GM20431 (cell line): ENCODE data around the gene IL26.
"Not testable (repeated sequence)": the region's sequence is repeated elsewhere in the genome, so short reads cannot be mapped to it uniquely, and the experiment has no call there.

ENCODE experiments used
- in situ Hi-C: fragments of 300-500 bp; cut with MseI, MboI; formaldehyde crosslinking; loops from one replicate; pipeline ENCODE4 v1.15.0; 2020; ENCODE audit warnings: low sequenced_read_pairs; ENCODE audit not compliant: unreplicated experiment

IL26 gene

DNA sequence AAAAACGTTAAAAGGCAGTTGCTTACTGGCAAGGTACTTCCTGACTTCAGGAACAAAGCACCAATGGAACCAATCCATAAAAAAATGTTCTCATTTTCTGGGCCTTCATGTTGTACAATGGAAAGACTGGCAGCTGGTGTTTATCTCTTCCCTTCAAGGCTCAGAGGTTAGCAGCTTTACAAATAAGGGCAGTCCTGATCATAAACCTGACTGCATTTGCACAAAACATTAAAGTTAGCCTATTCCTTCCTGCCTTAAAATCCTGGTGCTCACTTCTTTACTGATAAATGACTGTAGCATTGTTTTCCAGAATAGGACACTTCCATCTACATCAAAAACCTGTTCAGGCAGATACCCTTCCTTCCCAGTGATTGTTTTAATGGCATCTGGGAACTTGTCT is 19.2 kb downstream of the IL26 start:
- in situ Hi-C loops = no loop called here

GRCh38 chr12:68203460-68203875 is 22.1 kb downstream of the IL26 start:
- in situ Hi-C loops = no loop called here

- in situ Hi-C loops = no loop called here
These were observed 24.8 kb downstream of the IL26 start for GRCh38 chr12:68200854-68201253.

GRCh38 chr12:68199127-68199526 is 26.5 kb downstream of the IL26 start:
- in situ Hi-C loops = no loop called here

DNA sequence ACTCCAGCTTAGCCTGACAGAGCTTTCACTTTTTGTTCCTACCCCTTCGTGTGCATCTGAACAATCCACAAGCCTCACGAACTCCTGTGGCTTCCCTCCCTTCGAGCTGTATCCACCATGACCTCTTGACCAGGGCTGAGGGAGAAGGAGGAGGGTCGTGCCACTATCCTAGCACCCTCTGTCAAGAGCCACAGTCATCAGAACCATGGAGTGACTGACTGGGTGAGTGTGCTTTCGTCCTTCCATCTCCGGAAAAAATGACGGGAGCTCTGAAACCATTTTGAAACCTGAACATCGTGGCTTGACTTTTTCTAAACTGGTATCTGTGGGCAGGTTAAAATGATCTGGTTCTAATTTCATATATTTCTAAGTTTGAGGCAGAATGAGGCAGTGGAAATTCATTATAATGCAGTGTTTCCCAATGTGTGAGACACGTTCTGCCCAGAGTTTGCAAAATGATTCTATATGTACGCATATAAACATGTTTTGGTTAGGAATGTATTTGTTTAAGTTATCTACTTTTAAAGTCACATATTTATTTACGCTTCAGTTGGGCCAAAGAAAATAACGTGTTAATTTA is 27.0 kb downstream of the IL26 start:
- in situ Hi-C loops = no loop called here

DNA sequence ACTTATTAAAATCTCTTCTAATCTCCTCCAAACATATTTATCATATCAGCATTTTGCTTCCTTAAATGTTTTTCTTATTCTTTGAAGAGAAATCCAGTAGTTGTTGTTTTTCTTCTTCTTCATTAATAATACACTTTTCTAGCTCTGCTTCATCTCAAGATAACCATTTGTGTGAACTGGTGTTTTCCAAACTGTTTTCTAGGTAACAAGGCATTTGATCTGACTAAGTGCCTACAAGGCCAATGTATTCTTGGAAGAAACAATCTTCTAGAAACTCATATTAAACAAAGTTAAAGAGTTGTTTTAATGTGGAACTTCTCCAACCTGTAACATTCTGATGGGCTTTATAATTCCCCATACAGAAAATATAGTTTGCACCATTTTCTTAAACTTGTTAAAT is 35.3 kb downstream of the IL26 start:
- in situ Hi-C loops = no loop called here

- in situ Hi-C loops = no loop called here
These were observed 35.8 kb downstream of the IL26 start for GRCh38 chr12:68189821-68190242.

- in situ Hi-C loops = no loop called here
These were observed 40.0 kb downstream of the IL26 start for GRCh38 chr12:68185598-68185997.

DNA sequence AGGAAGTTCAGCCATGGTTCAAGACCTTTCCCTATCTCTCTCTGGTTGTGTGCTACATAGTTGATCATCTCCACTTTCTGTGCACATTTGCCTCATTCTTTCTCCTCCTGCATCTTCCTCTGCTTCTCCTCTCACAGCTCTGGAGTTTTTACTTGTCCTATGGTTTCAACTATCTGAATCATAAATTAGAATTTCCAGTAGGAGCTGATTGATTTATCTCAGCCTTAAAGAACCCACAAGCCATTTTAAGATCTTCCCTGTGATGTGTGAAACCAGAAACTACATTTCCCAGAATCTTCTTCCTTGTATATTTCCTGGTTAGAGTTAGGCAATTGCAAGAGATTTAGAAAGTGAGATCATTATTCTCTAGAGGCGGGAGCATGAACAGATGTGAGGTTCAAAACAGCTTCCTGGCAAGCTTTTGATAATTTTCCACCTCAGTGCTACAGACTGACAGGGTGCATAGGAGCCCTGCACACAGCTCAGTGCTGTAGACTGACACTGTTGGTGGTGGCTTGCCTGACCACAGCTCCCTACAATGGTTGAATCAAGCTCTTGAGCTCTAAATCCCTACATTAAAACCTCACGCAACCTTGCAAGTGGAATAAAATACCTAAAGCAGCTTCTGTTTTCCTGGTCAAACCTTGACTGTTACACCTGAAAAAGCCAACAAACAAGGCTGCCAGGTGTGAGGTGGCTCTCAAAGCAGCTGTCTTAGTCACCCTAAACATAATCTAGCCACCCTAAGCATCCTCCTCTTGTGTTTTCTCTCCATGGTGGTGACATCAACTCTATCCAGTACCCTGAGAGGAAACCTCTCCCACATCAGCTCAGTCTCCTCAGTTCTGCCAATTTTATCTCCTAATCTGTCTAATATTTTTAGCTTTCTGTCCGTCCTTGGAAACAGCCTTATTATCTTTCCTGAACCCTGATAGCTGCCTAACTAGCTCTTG is 44.5 kb downstream of the IL26 start:
- in situ Hi-C loops = no loop called here

- in situ Hi-C loops = no loop called here
These were observed 46.7 kb downstream of the IL26 start for GRCh38 chr12:68178774-68179439.

DNA sequence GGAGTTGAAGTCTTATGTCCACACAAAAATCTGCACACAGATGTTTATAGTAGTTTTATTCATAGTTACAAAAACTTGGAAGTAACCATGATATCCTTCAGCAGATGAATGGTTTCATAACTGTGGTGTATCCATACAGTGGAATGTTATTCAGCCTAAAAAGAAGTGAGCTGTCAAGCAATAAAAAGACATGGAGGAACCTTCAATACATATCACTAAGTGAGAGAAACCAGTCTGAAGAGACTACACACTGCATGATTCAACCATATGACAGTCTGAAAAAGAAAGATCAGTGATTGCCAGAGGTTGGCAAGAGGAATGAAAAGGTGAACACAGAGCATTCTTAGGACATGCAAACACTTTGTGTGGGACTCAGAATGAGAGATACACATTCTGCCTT is 47.4 kb downstream of the IL26 start:
- in situ Hi-C loops = no loop called here

DNA sequence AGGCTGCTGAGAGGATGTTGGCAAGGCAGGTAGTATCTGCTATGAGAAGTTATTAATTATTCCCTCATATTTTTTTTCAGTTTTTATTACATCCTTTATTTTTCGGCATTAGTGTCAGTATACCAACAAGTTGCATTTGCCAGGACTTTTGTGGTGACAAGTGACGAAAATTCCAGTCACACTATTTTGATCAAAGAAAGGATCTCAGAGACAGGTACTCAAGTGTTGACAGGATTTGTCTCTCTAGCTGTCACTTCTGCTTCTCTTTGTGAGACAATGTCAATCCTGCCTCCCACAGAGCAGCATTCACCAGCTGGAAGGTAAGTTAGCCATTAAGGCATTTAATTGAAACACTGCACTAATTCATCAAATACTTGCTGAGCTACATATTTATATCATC is 48.0 kb downstream of the IL26 start:
- in situ Hi-C loops = no loop called here

DNA sequence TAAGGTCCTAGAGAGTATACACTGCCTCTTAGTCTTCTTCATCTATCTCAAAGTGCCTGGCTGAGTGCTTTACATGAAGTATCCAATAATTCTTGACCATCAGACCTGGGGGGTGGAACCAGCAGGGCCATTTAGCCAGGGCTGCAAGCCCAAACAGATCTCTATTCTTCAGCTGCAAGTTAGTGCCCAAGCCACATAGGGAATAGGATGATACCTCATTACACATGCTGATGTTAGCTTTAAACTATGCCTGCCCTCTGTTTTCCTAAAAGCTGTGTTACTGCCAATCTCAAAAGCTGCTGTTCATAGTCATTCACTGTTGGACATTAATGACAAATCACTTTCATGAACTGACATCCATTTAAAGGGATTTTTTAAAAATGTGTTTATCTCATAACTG is 49.4 kb downstream of the IL26 start:
- in situ Hi-C loops = no loop called here

- in situ Hi-C loops = no loop called here
These were observed 50.0 kb downstream of the IL26 start for GRCh38 chr12:68175557-68176061.

- in situ Hi-C loops = not testable (repeated sequence)
These were observed 50.8 kb downstream of the IL26 start for GRCh38 chr12:68174761-68175160.

DNA sequence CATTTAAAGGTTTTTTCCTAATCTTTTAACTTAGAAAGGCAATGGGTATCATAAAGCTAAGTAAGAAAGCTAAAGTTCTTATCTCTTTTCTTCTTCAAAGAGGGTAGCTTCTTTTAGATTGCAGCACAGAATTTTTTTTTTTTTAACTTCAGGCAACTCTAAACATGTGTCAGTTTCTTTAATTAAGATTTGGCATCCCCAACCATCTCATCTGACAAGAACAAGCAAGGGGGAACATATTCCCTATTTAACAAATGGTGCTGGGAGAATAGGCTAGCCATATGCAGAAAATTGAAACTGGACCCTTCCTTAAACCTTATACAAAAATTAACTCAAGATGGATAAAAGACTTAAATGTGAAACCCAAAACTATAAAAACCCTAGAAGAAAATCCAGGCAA is 51.8 kb downstream of the IL26 start:
- in situ Hi-C loops = no loop called here

GRCh38 chr12:68170726-68171125 is 54.9 kb downstream of the IL26 start:
- in situ Hi-C loops = no loop called here

DNA sequence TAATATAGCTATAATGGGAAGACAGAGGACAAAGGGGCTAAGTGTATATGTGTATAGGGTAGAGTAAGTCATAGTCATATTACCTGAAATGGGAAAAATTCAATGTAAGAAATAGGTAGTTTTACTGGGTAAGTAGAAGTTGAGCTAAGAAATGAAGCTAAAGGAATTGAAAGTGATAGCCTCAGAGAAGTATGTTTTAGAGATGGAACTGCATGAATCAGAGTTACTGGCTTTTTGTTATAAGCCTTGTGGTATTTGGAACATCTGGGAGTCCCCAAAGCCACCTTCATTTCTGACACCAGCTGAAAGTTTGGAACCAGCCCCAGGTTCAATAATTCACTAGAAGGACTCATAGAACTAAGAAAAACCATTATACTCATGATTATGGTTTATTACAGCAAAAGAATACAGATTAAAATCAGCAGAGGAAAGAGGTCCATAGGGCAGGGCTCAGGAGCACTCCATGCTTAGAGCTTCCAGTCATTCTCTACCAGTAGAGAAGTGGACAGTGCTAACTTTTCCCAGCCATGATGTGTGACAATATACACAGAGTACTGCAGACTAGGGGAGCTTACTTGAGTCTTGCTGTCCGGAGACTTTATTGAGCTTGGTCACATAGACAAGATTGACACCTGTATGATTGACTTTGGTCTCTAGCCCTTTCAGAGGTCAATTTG is 56.3 kb downstream of the IL26 start:
- in situ Hi-C loops = no loop called here

DNA sequence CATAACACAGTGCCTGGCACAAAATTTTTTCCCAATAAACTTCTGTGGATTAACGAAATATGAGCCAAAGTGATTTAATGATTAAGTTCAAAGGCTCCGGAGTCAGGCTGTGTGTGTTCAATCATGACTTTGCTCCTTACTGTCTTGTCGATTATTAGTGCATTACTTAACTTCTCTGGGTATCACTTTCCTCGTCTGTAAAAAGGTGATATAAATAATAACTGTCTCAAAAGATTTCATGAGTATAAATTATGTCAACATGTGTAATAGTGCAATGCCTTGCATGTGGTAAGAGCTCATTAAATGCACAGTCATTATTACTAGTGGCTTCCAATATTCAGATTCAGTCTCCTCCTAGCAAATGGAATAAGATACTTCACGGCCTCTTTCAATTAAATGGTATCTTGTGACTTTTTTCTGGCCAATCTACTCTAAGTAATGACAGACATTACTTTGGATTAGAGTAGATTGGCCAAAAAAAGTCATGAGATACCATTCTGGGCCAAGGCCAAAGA is 59.2 kb downstream of the IL26 start:
- in situ Hi-C loops = no loop called here

GRCh38 chr12:68163560-68164081 is 62.0 kb downstream of the IL26 start:
- in situ Hi-C loops = no loop called here
